ENCODE results near the gene WFDC6.

The WFDC6 gene

DNA sequence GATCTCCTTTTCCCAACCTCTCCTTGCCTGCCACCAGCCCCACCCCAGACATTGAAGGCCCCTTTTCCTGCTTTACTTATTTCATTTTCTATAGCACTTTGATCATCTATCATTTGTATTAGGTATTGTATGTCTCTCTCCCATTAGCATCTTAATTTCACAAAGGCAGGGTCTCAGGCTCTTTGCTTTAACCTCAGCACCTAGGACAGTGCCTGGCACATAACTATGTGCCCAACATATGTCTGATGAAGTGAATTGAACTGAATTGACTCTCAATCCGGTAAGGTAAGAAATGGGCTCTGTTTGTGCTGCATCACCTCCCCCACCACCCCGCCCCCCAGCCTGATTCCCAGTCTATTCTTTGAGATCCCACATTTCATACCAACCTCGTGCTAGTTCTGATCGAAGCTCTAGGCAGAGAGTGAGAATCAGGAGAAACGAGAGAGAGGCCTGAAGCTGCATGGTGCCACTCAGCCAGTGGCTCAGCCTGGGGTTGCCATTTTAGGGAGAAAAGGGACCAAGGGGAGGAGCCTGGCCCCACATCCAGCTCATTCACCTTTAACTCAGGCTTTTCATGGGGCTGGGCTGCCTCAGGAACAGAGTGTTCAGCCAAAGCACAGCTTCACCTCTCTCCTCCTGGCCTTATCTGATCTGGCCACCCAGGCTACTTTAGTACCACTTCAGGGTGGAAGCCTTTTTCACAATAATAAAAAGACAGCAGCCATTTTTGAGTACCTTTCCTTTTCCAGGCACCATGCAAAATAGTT, 24.0 kb downstream of the WFDC6 start, which contains the start of gene SPINT3:
Gene SPINT3 (minus strand): TSS at position 476 of the 767 bp plus-strand sequence. CDS start 14 bp downstream, at position 462.
- no peak for DNase-seq

DNA sequence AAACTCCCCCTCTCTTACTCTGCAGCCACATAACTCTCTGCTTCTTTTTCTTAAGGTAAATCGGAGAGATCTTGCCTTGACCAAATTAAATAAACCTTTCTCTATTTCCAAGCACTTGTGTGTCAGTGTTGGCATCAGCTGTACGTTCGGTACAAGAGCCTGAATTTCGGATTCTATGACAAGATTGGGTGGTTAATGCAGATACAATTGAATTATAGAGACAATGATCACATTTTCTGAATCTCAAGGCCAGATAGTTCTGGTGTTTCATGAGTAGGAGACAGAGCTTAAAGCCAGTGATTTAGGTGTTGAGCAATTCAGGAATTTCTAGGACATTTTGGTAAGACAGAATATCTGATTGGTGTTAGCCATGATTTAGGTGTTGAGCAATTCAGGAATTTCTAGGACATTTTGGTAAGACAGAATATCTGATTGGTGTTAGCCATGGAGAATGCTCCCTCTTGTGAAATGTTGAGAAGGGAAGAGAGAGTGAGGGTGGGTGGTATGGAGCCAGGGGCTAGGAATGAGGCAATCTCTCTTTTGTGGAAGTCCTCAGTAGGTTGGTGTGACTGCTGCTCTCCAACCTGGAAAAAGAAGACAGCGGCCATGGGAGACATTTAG, 28.9 kb downstream of the WFDC6 start:
- no peak for DNase-seq

DNA sequence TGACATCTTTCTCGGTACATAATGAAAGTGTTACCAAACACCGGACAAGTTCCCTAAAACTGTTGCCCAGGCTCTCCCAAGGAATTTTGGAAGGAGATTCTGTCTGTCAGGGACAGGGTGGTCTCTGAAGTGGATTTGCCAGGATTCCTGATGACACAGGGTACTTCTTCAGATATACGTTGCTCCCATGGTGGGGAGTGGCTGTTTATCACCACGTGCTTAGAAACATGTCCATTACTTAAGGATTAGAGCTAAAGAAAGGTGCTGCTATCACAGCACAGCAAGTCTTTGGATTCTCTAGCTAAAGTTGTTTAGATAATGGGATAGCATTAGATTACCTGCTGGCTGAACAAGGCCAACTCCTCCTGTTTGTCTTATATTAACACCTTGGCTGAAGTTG, 30.2 kb downstream of the WFDC6 start:
- DNase-seq, result no peak

DNA sequence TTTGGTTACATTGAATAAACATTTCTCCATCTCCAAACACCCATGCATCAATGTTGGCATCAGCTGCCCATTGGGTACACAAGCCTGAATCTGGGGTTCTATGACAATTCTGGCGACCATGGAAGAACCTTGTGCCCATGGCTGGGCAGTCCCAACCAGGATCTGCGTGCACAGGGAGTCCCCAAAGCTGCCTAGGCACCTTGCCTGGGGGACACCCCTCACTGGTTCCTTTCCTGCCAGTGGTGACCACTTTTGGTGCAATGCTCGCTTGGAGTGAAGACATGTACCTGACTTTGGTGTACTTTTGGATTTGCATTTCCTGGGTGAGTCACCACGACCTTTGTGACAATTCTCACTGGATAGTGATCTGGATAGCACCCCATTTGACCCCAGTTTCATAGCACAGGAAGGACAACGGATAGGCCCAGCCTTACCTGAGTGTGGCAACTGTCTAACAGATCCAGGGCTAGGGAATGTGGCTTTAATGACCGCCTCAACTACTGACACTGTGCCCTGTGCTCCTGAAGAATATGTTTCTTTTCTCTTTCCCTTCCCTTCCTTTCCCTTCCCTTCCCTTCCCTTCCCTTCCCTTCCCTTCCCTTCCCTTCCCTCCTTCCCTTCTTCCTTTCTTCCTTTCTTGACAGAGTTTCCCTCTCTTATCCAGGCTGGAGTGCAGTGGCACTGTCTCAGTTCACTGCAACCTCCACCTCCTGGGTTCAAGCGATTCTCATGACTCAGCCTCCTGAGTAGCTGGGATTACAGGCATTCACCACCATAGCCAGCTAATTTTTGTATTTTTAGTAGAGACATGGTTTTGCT, 31.0 kb downstream of the WFDC6 start:
- DNase-seq, result no peak

DNA sequence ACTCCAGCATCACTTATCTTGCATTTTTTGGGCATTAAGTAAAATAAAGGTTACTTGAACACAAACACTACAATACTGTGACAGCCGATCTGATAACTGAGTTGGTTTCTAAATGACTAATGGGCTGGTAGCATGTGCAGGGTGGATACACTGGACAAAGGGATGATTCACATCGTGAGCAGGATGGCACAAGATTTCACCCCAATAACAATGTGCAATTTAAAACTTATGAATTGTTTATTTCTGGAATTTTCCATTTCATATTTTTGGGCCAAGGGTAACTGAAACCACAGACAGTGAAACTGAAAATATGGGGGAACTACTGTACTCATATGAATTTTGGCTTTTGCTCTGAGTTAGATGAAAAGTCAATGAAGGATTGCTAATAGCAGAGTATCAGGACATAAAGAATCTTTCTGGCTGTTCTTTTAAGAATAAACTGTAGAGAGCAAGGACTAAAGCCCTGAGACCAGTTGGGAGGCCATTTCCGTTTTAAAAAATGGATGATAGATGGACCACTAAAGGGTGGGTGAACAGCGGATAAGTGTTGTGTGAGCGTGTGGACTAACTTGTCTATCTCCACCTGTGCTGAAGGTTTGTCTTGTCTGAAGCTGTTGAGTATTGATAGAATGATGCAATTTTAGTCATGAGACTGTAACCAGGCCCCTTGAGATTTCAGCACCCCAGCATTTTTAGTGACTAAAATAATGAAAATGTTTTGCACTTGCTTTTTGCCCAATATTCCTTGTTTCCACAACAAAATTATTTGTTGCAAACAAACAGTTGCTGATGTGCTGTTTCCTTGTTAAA, 32.1 kb downstream of the WFDC6 start:
- no peak for DNase-seq

DNA sequence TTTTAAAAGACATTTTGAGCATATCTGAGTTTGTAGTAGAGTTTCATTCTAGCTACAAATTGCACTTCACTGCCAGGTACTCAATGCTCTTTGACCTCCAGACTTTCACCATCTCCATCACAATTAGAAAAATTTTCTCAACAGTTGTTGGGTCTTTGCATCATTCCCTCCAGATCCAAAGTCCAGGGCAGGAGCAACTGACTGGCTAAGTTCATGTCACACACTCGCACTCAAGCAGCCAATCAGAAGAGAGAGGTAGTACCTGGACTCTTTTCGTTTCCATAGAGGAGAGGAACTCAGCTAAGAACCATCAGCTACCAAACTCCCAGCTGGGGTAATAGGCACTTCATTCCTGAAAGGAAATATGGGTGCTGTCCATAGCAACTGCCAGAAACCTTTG, 32.9 kb downstream of the WFDC6 start:
- DNase-seq, result no peak

DNA sequence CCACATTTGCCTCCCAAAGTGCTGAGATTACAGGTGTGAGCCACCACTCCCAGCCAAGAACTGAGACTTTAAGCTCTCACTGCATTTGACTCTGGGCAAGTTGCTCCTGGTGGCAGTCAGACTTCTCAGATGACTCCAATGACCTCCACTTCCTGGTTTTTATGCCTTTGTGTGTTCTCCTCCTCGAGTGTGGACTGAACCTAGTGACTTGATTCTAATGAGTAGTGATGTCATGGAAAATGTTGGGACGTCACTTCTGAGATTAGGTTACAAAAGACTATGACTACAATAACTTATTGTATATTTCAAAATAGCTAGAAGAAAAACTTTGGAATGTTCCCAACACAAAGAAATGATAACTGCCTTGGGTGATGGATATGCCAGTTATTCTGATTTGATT, 35.9 kb downstream of the WFDC6 start:
- no peak for DNase-seq

DNA sequence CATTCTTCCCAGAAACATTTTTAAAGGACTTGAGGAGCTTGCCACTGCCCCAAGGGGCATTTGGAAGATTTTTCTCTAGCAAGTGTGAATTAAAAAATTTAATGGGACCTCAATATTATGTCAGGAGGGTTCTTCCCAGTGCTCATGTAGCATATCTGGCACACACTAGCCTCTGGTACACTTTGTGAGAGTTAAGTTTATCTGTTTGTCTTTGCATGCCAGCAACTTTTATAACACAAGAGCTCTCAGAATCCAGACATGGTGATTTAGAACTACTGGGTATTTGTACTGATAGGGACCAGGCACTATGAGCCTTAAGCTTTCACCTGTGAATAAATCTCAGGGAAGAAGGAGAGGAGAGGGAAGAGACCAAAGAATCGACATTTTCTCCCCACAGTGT, 36.7 kb downstream of the WFDC6 start:
- DNase-seq, result no peak

DNA sequence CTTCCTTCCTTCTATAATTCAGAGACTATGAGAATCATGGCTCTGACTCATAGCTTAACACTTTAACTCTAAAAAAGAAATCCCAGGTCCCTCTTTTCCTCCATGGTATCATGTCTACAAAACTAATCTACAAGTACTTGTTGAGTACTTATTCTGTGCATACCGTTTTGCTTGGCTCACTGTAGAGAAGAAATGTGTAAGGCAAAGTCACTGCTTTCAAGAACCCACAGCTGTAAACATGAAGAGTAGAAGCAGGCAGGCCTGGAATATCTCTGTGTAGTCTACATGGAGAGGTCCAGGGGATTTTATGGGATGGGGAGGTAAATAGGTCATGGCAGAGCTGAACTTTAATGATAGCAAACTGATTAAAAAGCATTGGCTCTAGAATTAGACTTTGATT, 37.7 kb downstream of the WFDC6 start:
- no peak for DNase-seq

DNA sequence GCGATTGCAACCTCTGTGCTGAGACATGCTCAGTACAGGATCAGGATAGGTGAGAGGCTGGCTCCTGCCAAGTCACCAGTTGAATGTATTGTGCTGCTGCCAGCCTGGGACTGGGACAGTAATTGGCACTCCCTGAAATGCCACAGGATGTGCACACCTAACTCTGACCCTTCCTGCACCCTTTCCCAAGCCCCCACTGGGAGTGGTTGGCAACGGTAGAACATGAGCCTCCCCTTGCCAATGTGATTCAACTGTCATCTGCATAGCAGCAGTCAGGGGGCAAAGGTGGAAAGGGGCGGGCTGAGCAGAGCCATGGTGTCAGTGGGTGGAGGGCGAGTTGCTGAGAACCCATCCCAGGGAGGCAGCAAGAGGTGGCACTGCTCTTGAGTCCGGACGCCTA, 39.3 kb downstream of the WFDC6 start:
- no peak for DNase-seq

DNA sequence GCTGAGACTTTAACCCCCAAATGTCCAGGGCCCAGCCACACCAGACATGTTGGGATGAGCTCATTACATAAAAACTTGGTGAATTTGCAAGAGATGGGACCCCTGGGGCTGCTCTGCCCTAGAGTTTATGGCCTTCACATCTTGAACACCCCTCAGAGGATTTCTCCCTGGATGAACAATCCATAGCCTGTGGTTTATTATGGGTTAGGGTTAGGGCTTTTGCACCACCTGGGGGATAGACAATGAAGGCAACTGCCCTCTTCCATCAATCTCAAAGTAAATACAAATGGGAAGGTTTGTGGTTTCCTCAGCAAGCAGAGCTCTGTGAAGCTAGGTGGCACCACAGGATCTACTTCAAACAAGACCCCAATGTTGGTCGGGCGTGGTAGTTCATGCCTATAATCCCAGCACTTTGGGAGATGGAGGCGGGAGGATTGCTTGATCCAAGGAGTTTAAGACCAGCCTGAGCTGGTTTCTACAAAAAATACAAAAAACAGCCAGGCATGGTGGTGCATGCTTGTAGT, 41.2 kb downstream of the WFDC6 start:
- DNase-seq, result no peak

DNA sequence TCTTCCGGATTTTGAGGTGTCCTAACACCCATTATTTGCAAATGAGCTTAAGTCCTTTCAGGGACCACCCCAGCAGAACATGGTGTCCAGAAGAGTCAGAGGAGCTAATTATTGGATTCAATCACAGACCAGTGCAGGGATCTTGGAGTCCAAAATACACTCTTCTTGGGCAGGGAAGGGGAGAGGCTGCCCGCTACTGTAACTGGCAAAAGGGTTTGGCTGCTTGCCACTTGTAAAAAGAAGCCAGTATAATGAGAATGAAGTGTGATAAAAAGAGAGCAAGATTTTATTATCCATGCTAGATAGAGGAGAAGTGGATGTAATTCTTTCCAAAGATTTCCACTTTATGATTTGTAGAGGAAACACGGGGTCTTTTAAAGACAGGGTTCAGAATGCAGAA, 43.1 kb downstream of the WFDC6 start:
- DNase-seq, result no peak

DNA sequence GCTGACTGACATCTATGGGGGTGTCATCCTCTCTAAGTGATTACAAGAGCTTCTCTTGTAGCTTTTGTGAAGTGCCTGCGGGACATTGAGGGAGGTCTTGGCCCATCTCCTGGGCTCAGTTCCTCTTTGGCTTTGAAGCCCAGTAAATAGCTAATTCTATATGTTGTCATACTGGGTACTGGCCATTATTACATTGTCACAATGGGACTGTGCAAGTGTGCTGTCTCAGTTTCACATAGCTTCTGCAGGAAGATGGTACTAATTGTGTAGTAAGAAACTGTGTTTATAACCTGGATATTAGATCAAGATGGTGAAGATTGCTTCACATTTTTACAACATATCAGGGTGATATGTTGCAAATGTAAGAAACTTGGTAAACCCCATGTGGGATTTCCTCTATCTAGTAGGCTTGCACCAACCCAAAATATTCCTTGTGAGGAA, 43.8 kb downstream of the WFDC6 start:
- no peak for DNase-seq

DNA sequence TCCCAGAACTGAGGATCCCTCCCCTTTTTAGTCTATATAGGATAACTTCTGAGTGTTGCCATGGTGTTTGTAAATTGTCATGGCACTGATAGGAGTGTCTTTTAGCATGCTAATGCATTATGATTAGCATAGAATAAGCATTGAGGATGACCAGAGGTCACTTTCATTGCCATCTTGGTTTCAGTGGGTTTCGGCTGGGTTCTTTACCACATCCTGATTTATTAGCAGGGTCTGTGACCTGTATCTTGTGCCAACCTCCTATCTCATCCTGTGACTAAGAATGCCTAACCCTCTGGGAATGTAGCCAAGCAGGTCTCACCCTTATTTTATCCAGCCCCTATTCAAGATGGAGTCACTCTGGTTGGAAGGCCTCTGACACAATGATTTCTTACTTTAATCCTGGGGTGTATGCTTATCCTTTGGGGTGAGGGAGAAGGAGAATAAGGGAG, 50.2 kb downstream of the WFDC6 start:
- no peak for DNase-seq

DNA sequence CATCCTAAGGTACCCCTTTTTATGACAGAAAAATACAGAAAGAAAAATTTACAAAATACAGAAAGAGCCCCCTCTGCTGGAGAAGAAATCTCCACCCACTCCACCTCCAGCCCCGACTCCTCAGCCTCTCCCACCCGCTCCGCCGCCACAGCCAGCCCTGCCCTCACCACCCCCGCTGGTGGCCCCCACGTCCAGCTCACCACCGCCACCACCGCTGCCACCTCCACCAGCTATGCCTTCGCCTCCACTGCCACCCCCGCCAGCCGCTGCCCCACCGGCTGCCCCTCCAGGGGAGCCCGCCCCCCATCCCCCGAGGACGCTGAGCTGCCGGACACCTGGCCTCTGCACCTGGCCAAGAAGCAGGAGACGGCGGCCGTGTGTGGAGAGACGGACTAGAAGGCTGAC, 52.0 kb downstream of the WFDC6 start:
- no peak for DNase-seq

DNA sequence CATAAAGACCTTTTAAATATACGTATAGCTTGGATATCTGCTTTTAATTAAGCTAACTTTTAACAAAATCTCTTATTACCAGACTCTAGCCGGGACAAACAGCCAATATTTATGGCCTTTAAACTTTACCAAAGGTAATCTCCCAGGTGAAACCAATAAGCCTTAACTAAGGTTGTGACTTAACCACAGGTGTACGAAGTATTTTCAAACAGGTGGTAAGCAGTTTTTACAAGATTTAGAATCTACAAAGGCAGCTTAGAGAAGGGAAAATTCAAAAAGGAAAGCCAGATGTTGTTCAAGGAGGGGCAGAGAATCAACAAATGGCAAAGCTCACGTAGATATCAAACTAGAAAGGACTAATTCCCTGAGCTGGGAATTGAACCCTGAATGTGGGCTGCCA, 53.9 kb downstream of the WFDC6 start:
- no peak for DNase-seq

DNA sequence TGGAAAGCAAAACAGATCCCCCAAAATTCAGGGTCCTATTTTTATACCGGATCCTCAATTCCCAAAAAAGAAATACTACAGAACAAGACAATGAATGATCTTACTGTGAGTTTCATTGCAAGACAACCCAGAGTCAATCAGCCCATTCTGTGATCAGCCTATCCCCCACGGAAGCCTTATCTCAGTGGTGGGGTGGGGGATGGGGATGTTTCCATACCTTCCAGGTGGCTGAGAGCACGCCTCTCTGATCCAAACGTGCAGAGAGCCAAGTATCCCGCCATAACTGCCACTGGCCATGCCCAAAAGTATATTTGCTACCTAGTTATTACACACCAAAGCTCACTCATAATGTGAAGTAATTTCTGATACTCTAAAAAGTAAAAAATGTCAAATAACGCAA, 54.6 kb downstream of the WFDC6 start:
- DNase-seq, result no peak
